Upper lobe of left lung (tissue), 6 donors: ENCODE data around the gene KCTD11. TPM values are rescaled to one million over a fixed set of nuclear protein-coding genes. Genes with fewer than 3 reads are reported as not detected.
"Not testable (repeated sequence)": the region's sequence is repeated elsewhere in the genome, so short reads cannot be mapped to it uniquely, and the experiment has no call there.

Source experiments
- ATAC-seq, 2 donors: fragments of 200-7000 bp; cut with Tn5 transposase; one replicate each; pipeline ENCODE4 v1.9.1; 2022; ENCODE audit warnings: mild to moderate bottlenecking in 2 of 2, moderate library complexity in 2 of 2; ENCODE audit not compliant: low FRiP score in 2 of 2
- DNase-seq, 2 donors: peaks; one replicate each; pipeline ENCODE4 v3.0.0-alpha.2; 2019 to 2020
- H3K27ac ChIP-seq, 4 donors: fragments of 200-600 bp; sonication (generic); one replicate each; pipeline ENCODE4 v1.5.1; 2016 to 2019
- H3K27me3 ChIP-seq, 4 donors: fragments of 200-600 bp; sonication (generic); one replicate each; pipeline ENCODE4 v1.5.1; 2017 to 2019
- H3K36me3 ChIP-seq, 4 donors: fragments of 200-600 bp; sonication (generic); one replicate each; pipeline ENCODE4 v1.5.1; 2016 to 2019
- H3K4me1 ChIP-seq, 4 donors: fragments of 200-600 bp; sonication (generic); one replicate each; pipeline ENCODE4 v1.5.1; 2018 to 2019
- H3K4me3 ChIP-seq, 4 donors: fragments of 200-600 bp; sonication (generic); one replicate each; pipeline ENCODE4 v1.5.1; 2017 to 2019; ENCODE audit warnings: mild to moderate bottlenecking in 2 of 4, moderate library complexity in 1 of 4
- H3K9me3 ChIP-seq, 4 donors: fragments of 200-600 bp; sonication (generic); one replicate each; pipeline ENCODE4 v1.5.1; 2018 to 2019
- CTCF ChIP-seq, 6 experiments: fragments of 450-650 bp in 4 of 6; fragments of 200-600 bp in 2 of 6; sonication (generic) in 2 of 6; IDR thresholded peaks; one replicate each; pipeline ENCODE4 v1.5.1; 2016 to 2019; ENCODE audit warnings: antibody characterized with exemption in 6 of 6
- EP300 ChIP-seq, 4 donors: sonication (generic); formaldehyde crosslinking; IDR thresholded peaks; one replicate each; pipeline ENCODE4 v1.5.1; 2017; ENCODE audit warnings: antibody characterized with exemption in 4 of 4, control low read depth in 2 of 4
- POLR2A ChIP-seq, 4 donors: fragments of 450-650 bp; IDR thresholded peaks; one replicate each; pipeline ENCODE4 v1.5.1; 2016 to 2017; ENCODE audit warnings: antibody characterized with exemption in 4 of 4, mild to moderate bottlenecking in 2 of 4
- POLR2AphosphoS5 ChIP-seq, 2 donors: sonication (generic); formaldehyde crosslinking; IDR thresholded peaks; one replicate each; pipeline ENCODE4 v1.5.1; 2017; ENCODE audit warnings: antibody characterized with exemption in 2 of 2
- WGBS, 2 donors: methylation state at CpG; one replicate each; pipeline ENCODE4 v1.1.5; 2017 to 2018; 5-methylcytosine and 5-hydroxymethylcytosine counted together
- total RNA-seq, 6 donors: library from RNA; depleted of rRNA in 4 of 6; stranded (reverse); fragments of >200 nt in 4 of 6; gene quantifications; one replicate each; pipeline versions ENCODE4 v1.1.0 to v1.2.1, GENCODE V29; 2016 to 2021
- donor health status: DM: no; HTN: no; CAD: no; lungs with moderate emphysema.
- donor health status: DM: no; HTN: yes; CAD: no; lungs with severe emphysema.

The KCTD11 gene
- total RNA-seq, 6 donors from 2014 or later, result 5.2 to 13.8 (median 10.5) TPM

- Histone ChIP-seq H3K27ac (no peak overlapping the region), H3K4me3 (no peak overlapping the region), H3K4me1 (no peaks in the 10 kb centered on the region), H3K36me3 (no peaks in the 10 kb centered on the region), H3K9me3 (no peaks in the 10 kb centered on the region), H3K27me3 (no peaks in the 10 kb centered on the region)
- TF ChIP-seq CTCF (IDR thresholded peaks at IDR 0.05) (no peak), EP300 (IDR thresholded peaks at IDR 0.05) (no peak), POLR2A (IDR thresholded peaks at IDR 0.05) (no peak), POLR2AphosphoS5 (IDR thresholded peaks at IDR 0.05) (no peak)
- DNase-seq, result no peak
- 90 to 95% methylated on average over 6 of the region's 6 CpGs for WGBS, 2 donors
- ATAC-seq, result no peak
Observed at GRCh38 chr17:7363311-7363710, 11.3 kb downstream of the KCTD11 start.

GRCh38 chr17:7365963-7366362 is 14.0 kb downstream of the KCTD11 start:
- H3K36me3 ChIP-seq, DNase-seq, H3K27me3 ChIP-seq, H3K4me3 ChIP-seq, ATAC-seq, H3K4me1 ChIP-seq, H3K9me3 ChIP-seq, H3K27ac ChIP-seq: not testable (repeated sequence)
- WGBS, 2 donors, result 87 to 88% methylated on average over 6 of the region's 7 CpGs

DNA sequence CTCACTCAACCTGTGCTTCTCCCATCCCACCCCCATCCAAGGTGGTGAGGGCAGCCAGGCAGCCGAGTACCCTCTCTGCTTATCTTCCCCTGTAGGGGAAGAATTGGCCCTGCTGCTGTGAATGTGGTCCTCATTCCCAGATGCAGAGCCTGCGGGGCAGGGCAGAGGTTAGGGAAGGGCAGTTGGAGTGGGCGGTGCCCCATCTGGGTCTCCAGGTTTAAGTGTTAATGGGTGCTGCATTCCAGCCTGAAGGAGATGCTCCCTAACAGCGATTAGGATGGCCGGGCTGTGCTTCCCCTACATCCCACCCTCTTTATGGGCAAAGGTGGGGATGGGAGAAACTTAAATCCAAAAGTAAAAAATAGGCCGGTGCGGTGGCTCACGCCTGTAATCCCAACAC is 15.1 kb downstream of the KCTD11 start:
- Histone ChIP-seq H3K4me1 (no peaks in the 10 kb centered on the region), H3K36me3 (no peaks in the 10 kb centered on the region), H3K27ac (no peak overlapping the region), H3K27me3 (no peaks in the 10 kb centered on the region), H3K4me3 (no peak overlapping the region), H3K9me3 (no peaks in the 10 kb centered on the region)
- WGBS, 2 donors, result 88 to 89% methylated on average over 7 to 8 of the region's 8 CpGs
- DNase-seq (no peak), ATAC-seq (no peak)
- no peak for TF ChIP-seq EP300 (IDR thresholded peaks at IDR 0.05)
- TF ChIP-seq POLR2A (IDR thresholded peaks at IDR 0.05), result no peak
- no peak for TF ChIP-seq CTCF (IDR thresholded peaks at IDR 0.05)
- no peak for TF ChIP-seq POLR2AphosphoS5 (IDR thresholded peaks at IDR 0.05)

DNA sequence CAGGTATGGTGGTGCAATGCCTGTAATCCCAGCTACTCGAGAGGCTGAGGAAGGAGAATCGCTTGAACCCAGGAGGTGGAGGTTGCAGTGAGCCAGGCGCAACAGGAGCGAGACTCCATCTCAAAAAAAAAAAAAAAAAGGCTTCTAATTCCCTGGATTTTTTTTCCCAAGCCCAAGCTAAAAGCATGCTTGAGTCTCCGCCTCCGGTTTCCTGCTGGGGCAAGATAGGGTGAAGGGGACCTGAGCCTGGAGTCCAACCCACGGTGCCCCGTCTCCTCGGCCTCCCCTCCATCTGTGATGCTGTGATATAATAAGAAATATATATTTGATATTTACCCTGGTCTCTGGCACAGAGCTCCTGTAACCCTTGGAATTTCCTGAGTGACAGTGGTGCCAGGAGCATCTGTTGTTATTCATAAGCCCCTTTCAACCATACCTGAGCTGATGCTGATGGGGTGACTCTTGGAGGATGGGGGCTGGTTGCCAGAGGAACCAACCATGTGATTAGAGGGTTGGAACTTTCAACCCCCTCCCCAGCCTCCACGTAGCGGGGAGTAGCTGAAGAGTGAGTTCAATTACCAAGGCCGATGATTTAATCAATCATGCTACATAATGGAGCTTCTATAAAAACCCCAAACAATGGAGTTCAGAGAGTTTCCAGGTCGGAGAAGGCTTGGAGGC is 16.1 kb downstream of the KCTD11 start:
- Histone ChIP-seq H3K36me3 (no peaks in the 10 kb centered on the region), H3K4me3 (no peak overlapping the region), H3K4me1 (no peaks in the 10 kb centered on the region), H3K27ac (no peak overlapping the region), H3K27me3 (no peaks in the 10 kb centered on the region), H3K9me3 (no peaks in the 10 kb centered on the region)
- ATAC-seq (no peak), DNase-seq (no peak)
- 76 to 77% methylated on average over 13 of the region's 13 CpGs for WGBS, 2 donors
- TF ChIP-seq EP300 (IDR thresholded peaks at IDR 0.05) (no peak), CTCF (IDR thresholded peaks at IDR 0.05) (no peak), POLR2A (IDR thresholded peaks at IDR 0.05) (no peak), POLR2AphosphoS5 (IDR thresholded peaks at IDR 0.05) (no peak)

DNA sequence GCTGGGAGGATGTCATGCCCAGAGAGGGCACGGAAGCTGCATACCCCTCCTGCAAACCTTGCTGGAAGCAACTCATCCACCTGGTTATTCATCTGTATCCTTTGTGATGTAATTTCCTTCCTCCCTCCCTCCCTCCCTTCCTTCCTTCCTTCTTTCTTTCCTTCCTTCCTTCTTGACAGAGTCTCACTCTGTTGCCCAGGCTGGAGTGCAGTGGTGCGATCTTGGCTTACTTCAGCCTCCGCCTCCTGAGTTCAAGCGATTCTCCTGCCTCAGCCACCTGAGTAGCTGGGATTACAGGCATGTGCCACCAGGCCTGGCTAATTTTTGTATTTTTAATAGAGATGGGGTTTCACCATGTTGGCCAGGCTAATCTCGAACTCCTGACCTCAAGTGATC is 16.6 kb downstream of the KCTD11 start:
- H3K9me3 ChIP-seq, ATAC-seq, DNase-seq, H3K4me3 ChIP-seq, H3K36me3 ChIP-seq, H3K4me1 ChIP-seq, H3K27me3 ChIP-seq, H3K27ac ChIP-seq: not testable (repeated sequence)
- WGBS, 2 donors, result 87 to 92% methylated on average over 5 of the region's 5 CpGs

- H3K27ac ChIP-seq, result no peak overlapping the region
- ATAC-seq (no peak), DNase-seq (no peak)
- H3K4me1 ChIP-seq, result no peaks in the 10 kb centered on the region
- no peak overlapping the region for H3K4me3 ChIP-seq
- 84 to 92% methylated on average over 5 of the region's 5 CpGs for WGBS, 2 donors
- H3K27me3 ChIP-seq, result no peaks in the 10 kb centered on the region
- H3K9me3 ChIP-seq, result no peaks in the 10 kb centered on the region
- TF ChIP-seq EP300 (IDR thresholded peaks at IDR 0.05), result no peak
- no peak for TF ChIP-seq POLR2A (IDR thresholded peaks at IDR 0.05)
- no peak for TF ChIP-seq POLR2AphosphoS5 (IDR thresholded peaks at IDR 0.05)
- H3K36me3 ChIP-seq, result no peaks in the 10 kb centered on the region
Observed at GRCh38 chr17:7369825-7370224, 17.9 kb downstream of the KCTD11 start.
